ENCODE results near the gene RPP25.

GRCh38 chr15:74958908-74959585 is 2.5 kb upstream of the RPP25 start:
- TF ChIP-seq, protein P1, sequence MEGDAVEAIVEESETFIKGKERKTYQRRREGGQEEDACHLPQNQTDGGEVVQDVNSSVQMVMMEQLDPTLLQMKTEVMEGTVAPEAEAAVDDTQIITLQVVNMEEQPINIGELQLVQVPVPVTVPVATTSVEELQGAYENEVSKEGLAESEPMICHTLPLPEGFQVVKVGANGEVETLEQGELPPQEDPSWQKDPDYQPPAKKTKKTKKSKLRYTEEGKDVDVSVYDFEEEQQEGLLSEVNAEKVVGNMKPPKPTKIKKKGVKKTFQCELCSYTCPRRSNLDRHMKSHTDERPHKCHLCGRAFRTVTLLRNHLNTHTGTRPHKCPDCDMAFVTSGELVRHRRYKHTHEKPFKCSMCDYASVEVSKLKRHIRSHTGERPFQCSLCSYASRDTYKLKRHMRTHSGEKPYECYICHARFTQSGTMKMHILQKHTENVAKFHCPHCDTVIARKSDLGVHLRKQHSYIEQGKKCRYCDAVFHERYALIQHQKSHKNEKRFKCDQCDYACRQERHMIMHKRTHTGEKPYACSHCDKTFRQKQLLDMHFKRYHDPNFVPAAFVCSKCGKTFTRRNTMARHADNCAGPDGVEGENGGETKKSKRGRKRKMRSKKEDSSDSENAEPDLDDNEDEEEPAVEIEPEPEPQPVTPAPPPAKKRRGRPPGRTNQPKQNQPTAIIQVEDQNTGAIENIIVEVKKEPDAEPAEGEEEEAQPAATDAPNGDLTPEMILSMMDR (IDR thresholded peaks at IDR 0.05; ENCODE audit: insufficient read depth, low read length, poor library complexity, severe bottlenecking) = no peak
- TF ChIP-seq EZH2phosphoT487 (conservative IDR thresholded peaks at IDR 0.05; ENCODE audit: low read length) = no peak
